HepG2 (cell line): ENCODE measurements around the gene FCGBP. TPM values are rescaled to one million over a fixed set of nuclear protein-coding genes. Genes with fewer than 3 reads are reported as not detected.
"Not testable (repeated sequence)": the region's sequence is repeated elsewhere in the genome, so short reads cannot be mapped to it uniquely, and the experiment has no call there.

Source experiments
- ATAC-seq: fragments of 200-7000 bp; cut with Tn5 transposase; 3 replicates; pipeline ENCODE4 v1.9.1; 2020; ENCODE audit warnings: mild to moderate bottlenecking, moderate library complexity
- BruUV-seq: library from RNA; stranded (reverse); fragments of 400-500 nt; replicated peaks from 2 replicates; lab custom pipeline; 2021; lab: Mats Ljungman, UMichigan
- CTCF ChIA-PET: fragments of 300-600 bp; formaldehyde crosslinking; extraction: SDS; loops from one replicate; lab custom pipeline; 2021; ENCODE audit warnings: low total read pairs, inconsistent platforms, low intra/inter-chr PET ratio; lab: Yijun Ruan, JAX
- POLR2A ChIA-PET: fragments of 350-600 bp; sonication (Branson Sonifier 250); formaldehyde crosslinking; loops from one replicate; lab custom pipeline; 2020; ENCODE audit warnings: antibody characterized with exemption, inconsistent platforms; lab: Yijun Ruan, JAX
- DNase-seq: peaks from one replicate; pipeline ENCODE4 v3.0.0-alpha.2; 2015; ENCODE audit warnings: low spot score
- FAIRE-seq: peaks from 3 replicates; lab custom pipeline; 2011; peaks lifted over from hg19 to GRCh38; lab: Jason Lieb, UNC
- H2AFZ ChIP-seq: one replicate; pipeline ENCODE4 v1.6.1; 2011; ENCODE audit warnings: low read length, inconsistent platforms
- H3K27ac ChIP-seq: fragments of 300-600 bp; 3 replicates; pipeline ENCODE4 v1.8.0; 2011; ENCODE audit warnings: mixed run types, mild to moderate bottlenecking, mixed read lengths, low read length, inconsistent platforms; ENCODE audit not compliant: insufficient read depth; ENCODE audit errors: extremely low read length
- H3K27me3 ChIP-seq, 2 experiments: fragments of 200-600 bp in 1 of 2; 2 replicates in 1 of 2; 3 replicates in 1 of 2; pipeline versions ENCODE4 v1.6.0 to v1.8.0; 2011; ENCODE audit warnings: low read length in 2 of 2, mild to moderate bottlenecking in 2 of 2, moderate library complexity in 2 of 2, inconsistent platforms in 1 of 2; ENCODE audit not compliant: insufficient read depth in 2 of 2, control insufficient read depth in 1 of 2
- H3K36me3 ChIP-seq, 2 experiments: fragments of 200-600 bp in 1 of 2; replicated peaks in 1 of 2; 2 replicates in 1 of 2; 3 replicates in 1 of 2; pipeline versions ENCODE4 v1.5.1 to v1.8.0; 2011; ENCODE audit warnings: low read length in 2 of 2, inconsistent platforms in 1 of 2; ENCODE audit not compliant: insufficient read depth in 2 of 2, control insufficient read depth in 1 of 2
- H3K4me1 ChIP-seq: 2 replicates; pipeline ENCODE4 v1.5.1; 2012; ENCODE audit warnings: low read length, inconsistent platforms; ENCODE audit not compliant: insufficient read depth
- H3K4me2 ChIP-seq: 2 replicates; pipeline ENCODE4 v1.6.0; 2011; ENCODE audit warnings: low read depth, low read length, inconsistent platforms
- H3K4me3 ChIP-seq, 3 experiments: fragments of 200-600 bp in 1 of 3; sonication (generic), shearing (Covaris generic) in 1 of 3; replicated peaks in 1 of 3; 2 replicates each; pipeline ENCODE4 v1.5.1; 2011 to 2016; ENCODE audit warnings: low read length in 3 of 3, inconsistent platforms in 2 of 3, low read depth in 2 of 3, mild to moderate bottlenecking in 2 of 3, control low read depth in 1 of 3, mixed read lengths in 1 of 3; ENCODE audit not compliant: insufficient read depth in 1 of 3
- H3K79me2 ChIP-seq: one replicate; pipeline ENCODE4 v1.6.1; 2011; ENCODE audit warnings: low read length, inconsistent platforms; ENCODE audit not compliant: insufficient read depth
- H3K9ac ChIP-seq: 2 replicates; pipeline ENCODE4 v1.6.0; 2011; ENCODE audit warnings: mild to moderate bottlenecking, low read depth, low read length, inconsistent platforms; ENCODE audit not compliant: insufficient read depth
- H3K9me3 ChIP-seq: 2 replicates; pipeline ENCODE4 v1.5.1; 2012; ENCODE audit warnings: mild to moderate bottlenecking, low read length
- H4K20me1 ChIP-seq: 2 replicates; pipeline ENCODE4 v1.6.0; 2011; ENCODE audit warnings: inconsistent platforms, mild to moderate bottlenecking, low read length, moderate library complexity; ENCODE audit not compliant: insufficient read depth
- ARID5B ChIP-seq: IDR thresholded peaks from 2 replicates; pipeline ENCODE4 v1.4.0; 2020; ENCODE audit warnings: mild to moderate bottlenecking, missing genetic modification reagents
- DRAP1 ChIP-seq: IDR thresholded peaks from 2 replicates; pipeline ENCODE4 v1.6.1; 2016; ENCODE audit warnings: missing genetic modification reagents, missing compliant biosample characterization
- ELF3 ChIP-seq: IDR thresholded peaks from 2 replicates; pipeline ENCODE4 v1.6.1; 2016; ENCODE audit warnings: missing genetic modification reagents, missing compliant biosample characterization
- ERF ChIP-seq: IDR thresholded peaks from 2 replicates; pipeline ENCODE4 v1.6.1; 2018; ENCODE audit warnings: missing biosample characterization, missing genetic modification reagents
- FOSL2 ChIP-seq: sonication (generic); formaldehyde crosslinking; IDR thresholded peaks from 2 replicates; pipeline ENCODE4 v1.4.0; 2020; ENCODE audit warnings: missing genetic modification reagents
- FOXA1 ChIP-seq, 2 experiments: fragments of 450-650 bp in 1 of 2; sonication (generic) in 1 of 2; formaldehyde crosslinking in 1 of 2; IDR thresholded peaks; 2 replicates each; pipeline versions ENCODE4 v1.4.0 to v1.6.1; 2016 to 2020; ENCODE audit warnings: missing genetic modification reagents in 1 of 2
- FOXP4 ChIP-seq: sonication (generic); formaldehyde crosslinking; IDR thresholded peaks from 2 replicates; pipeline ENCODE4 v1.4.0; 2020; ENCODE audit warnings: missing genetic modification reagents
- GATAD2A ChIP-seq: IDR thresholded peaks from 2 replicates; pipeline ENCODE4 v1.6.1; 2016
- HNF4A ChIP-seq: sonication (generic); formaldehyde crosslinking; IDR thresholded peaks from 2 replicates; pipeline ENCODE4 v1.4.0; 2020; ENCODE audit warnings: missing genetic modification reagents
- HOXA3 ChIP-seq: sonication (generic); formaldehyde crosslinking; IDR thresholded peaks from 2 replicates; pipeline ENCODE4 v1.5.0; 2020; ENCODE audit warnings: missing genetic modification reagents
- ISL2 ChIP-seq: sonication (generic); formaldehyde crosslinking; IDR thresholded peaks from 2 replicates; pipeline ENCODE4 v1.5.0; 2020; ENCODE audit warnings: missing genetic modification reagents
- KLF16 ChIP-seq, 2 experiments: sonication (generic) in 1 of 2; formaldehyde crosslinking in 1 of 2; IDR thresholded peaks; 2 replicates each; pipeline versions ENCODE4 v1.6.1 to v1.8.0; 2016 to 2023; ENCODE audit warnings: missing genetic modification reagents in 2 of 2, missing compliant biosample characterization in 1 of 2
- MED1 ChIP-seq: sonication (generic); formaldehyde crosslinking; IDR thresholded peaks from 2 replicates; pipeline ENCODE4 v1.4.0; 2020; ENCODE audit warnings: missing genetic modification reagents
- NCOA2 ChIP-seq: sonication (generic); formaldehyde crosslinking; IDR thresholded peaks from 2 replicates; pipeline ENCODE4 v1.8.0; 2022; ENCODE audit warnings: inconsistent platforms
- PPARG ChIP-seq: conservative IDR thresholded peaks from 2 replicates; pipeline ENCODE4 v1.6.1; 2016; ENCODE audit warnings: missing biosample characterization, missing genetic modification reagents
- RARA ChIP-seq: IDR thresholded peaks from 2 replicates; pipeline ENCODE4 v1.6.1; 2016; ENCODE audit warnings: missing genetic modification reagents, missing compliant biosample characterization
- RXRB ChIP-seq: IDR thresholded peaks from 2 replicates; pipeline ENCODE4 v1.6.1; 2016; ENCODE audit warnings: borderline replicate concordance, missing genetic modification reagents, missing compliant biosample characterization
- SAP130 ChIP-seq: IDR thresholded peaks from 2 replicates; pipeline ENCODE4 v1.6.1; 2016; ENCODE audit warnings: low read depth
- ZNF614 ChIP-seq: IDR thresholded peaks from 2 replicates; pipeline ENCODE4 v1.6.1; 2018; ENCODE audit warnings: missing biosample characterization, missing genetic modification reagents, inconsistent platforms, borderline replicate concordance
- ZNF629 ChIP-seq: sonication (generic); formaldehyde crosslinking; conservative IDR thresholded peaks from 2 replicates; pipeline ENCODE4 v1.5.0; 2020; ENCODE audit warnings: missing genetic modification reagents
- WGBS: methylation state at CpG from one replicate; pipeline ENCODE4 v1.1.6; 2017; ENCODE audit warnings: low lambda C conversion rate; 5-methylcytosine and 5-hydroxymethylcytosine counted together
- in situ Hi-C: cut with HindIII; loops from 2 replicates; pipeline ENCODE4 v1.10.0; 2017; ENCODE audit warnings: low pct_unique_long_range_greater_than_20kb; ENCODE audit not compliant: extremely low pct_ligation_motif_present
- intact Hi-C: fragments of 100-400 bp; cut with micrococcal nuclease; formaldehyde crosslinking; loops from one replicate; pipeline ENCODE4 v1.10.0; 2022; ENCODE audit not compliant: unreplicated experiment
- polyA plus RNA-seq, 8 experiments: library from polyadenylated mRNA; depleted of rRNA in 3 of 8; stranded (reverse) in 7 of 8; unstranded in 1 of 8; fragments of >200 nt; fragmentation: Illumina TruSeq in 4 of 8; extraction: Trizol in 4 of 8; gene quantifications; 2 replicates each; pipeline versions ENCODE4 v1.2.1 to v1.2.3, GENCODE V29; 2011 to 2016; ENCODE audit warnings: low read depth in 4 of 8, missing spikeins in 1 of 8, mixed read lengths in 1 of 8; ENCODE audit not compliant: insufficient read depth in 1 of 8
- total RNA-seq, 5 experiments: library from RNA; depleted of rRNA; stranded (reverse); fragments of >200 nt; fragmentation: Illumina TruSeq; extraction: Trizol; gene quantifications; 2 replicates each; pipeline ENCODE4 v1.2.3, GENCODE V29; 2016; ENCODE audit warnings: low read depth in 1 of 5

The FCGBP gene
- total and polyA plus RNA-seq, 2 of the 13 experiments (the other 11 are each of a cell fraction or from before 2014, with no cell fraction given) = 1.3 to 7.0 TPM

DNA sequence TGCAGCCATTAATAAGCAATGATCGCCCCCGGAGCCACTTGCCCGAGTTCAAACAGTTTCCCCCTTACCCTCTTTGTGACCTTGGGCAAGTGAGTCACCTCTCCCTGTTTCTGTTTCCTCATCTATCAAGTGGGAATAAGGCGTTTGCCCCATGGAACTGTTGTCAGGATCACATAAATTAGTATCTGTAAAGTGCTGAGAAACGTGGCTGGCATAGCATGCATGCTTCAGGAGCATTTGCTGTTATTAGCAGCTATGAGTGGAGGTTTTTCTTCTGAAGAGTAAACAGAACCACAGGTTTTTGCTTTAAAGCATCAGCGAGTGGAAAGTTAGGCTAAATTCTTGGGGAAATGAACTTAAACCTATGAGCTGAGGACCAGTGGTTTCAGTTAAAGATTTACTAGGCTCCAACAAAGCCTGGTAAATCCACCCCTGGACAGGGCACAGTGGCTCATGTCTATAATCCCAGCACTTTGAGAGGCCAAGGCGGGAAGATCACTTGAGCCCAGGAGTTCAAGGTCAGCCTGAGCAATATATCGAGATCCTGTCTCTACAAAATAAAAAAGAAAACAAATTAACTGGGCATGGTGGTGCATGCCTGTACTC, 30.8 kb downstream of the FCGBP start:
- H3K9ac ChIP-seq; in situ Hi-C loops; POLR2A ChIA-PET; H4K20me1 ChIP-seq; BruUV-seq; DNase-seq; H3K79me2 ChIP-seq; H3K36me3 ChIP-seq; H2AFZ ChIP-seq; H3K27me3 ChIP-seq; CTCF ChIA-PET; H3K4me2 ChIP-seq; H3K4me3 ChIP-seq; H3K9me3 ChIP-seq; intact Hi-C loops; TF ChIP-seq FOXA1 (IDR thresholded peaks at IDR 0.05): not testable (repeated sequence)
- H3K27ac ChIP-seq = peak overlapping the region; percentile 65
- peak; percentile 96 for FAIRE-seq
- H3K4me1 ChIP-seq = peaks cover 26% of the 10 kb centered on the region
- peak; percentile 90 for ATAC-seq
- 0% methylated on average over 3 of the region's 8 CpGs for WGBS
- peak; percentile 36; the same call in 1 of the 2 replicates for TF ChIP-seq ELF3 (CRISPR knock-in tag)
- 0 out of 2 replicates have a peak, but pooled peaks have one; percentile 38 for TF ChIP-seq ZNF614 (CRISPR knock-in tag)
- TF ChIP-seq FOXA1 (CRISPR knock-in tag; IDR thresholded peaks at IDR 0.05) = peak; percentile 57; the same call in 1 of the 2 replicates
- TF ChIP-seq ISL2 (CRISPR knock-in tag) = peak; percentile 28; the same call in 1 of the 2 replicates
- 0 out of 2 replicates have a peak, but pooled peaks have one; percentile 9 for TF ChIP-seq ZNF629 (CRISPR knock-in tag)
- peak; percentile 56; the same call in 1 of the 2 replicates for TF ChIP-seq MED1 (CRISPR knock-in tag)
- peak; percentile 30; the same call in 1 of the 2 replicates for TF ChIP-seq ARID5B
- TF ChIP-seq GATAD2A (CRISPR knock-in tag) = peak; percentile 52
- peak; percentile 59; the same call in 1 of the 2 replicates for TF ChIP-seq FOSL2
- peak; percentile 54 for TF ChIP-seq HNF4A
- 0 out of 4 replicates have a peak, but pooled peaks of 1 of the 2 experiments have one; percentile 17 for TF ChIP-seq KLF16 (CRISPR knock-in tag; IDR thresholded peaks at IDR 0.05)
- TF ChIP-seq RXRB (CRISPR knock-in tag) = peak; percentile 35; the same call in 1 of the 2 replicates
- peak; percentile 52 for TF ChIP-seq NCOA2
- 0 out of 2 replicates have a peak, but pooled peaks have one; percentile 20 for TF ChIP-seq HOXA3
- peak; percentile 59 for TF ChIP-seq RARA (CRISPR knock-in tag)
- TF ChIP-seq ERF (CRISPR knock-in tag) = peak; percentile 39; the same call in 1 of the 2 replicates
- peak; percentile 48; the same call in 1 of the 2 replicates for TF ChIP-seq FOXP4 (CRISPR knock-in tag)
- TF ChIP-seq PPARG (CRISPR knock-in tag) = peak; percentile 49; the same call in 1 of the 2 replicates
- peak; percentile 45; the same call in 1 of the 2 replicates for TF ChIP-seq DRAP1 (CRISPR knock-in tag)
- peak; percentile 38 for TF ChIP-seq SAP130 (CRISPR knock-in tag)
